Endothelial cell of umbilical vein (primary cell): ENCODE data around the gene TSTD2. TPM values are rescaled to one million over a fixed set of nuclear protein-coding genes. Genes with fewer than 3 reads are reported as not detected.

Experiments used
- BruUV-seq: library from RNA; stranded (reverse); fragments of 400-500 nt; replicated peaks from 2 replicates; lab custom pipeline; 2021; lab: Mats Ljungman, UMichigan
- CTCF ChIA-PET: fragments of 300-600, 350-600 bp; sonication (Branson Sonifier 250); formaldehyde crosslinking; loops from one replicate; lab custom pipeline; 2021; ENCODE audit warnings: antibody characterized with exemption, inconsistent platforms; lab: Charles Lee
- POLR2A ChIA-PET: fragments of 300-600, 350-600 bp; sonication (Branson Sonifier 250); formaldehyde crosslinking; loops from one replicate; lab custom pipeline; 2021; ENCODE audit warnings: antibody characterized with exemption, inconsistent platforms; lab: Charles Lee
- DNase-seq: peaks from one replicate; pipeline ENCODE4 v3.0.0-alpha.2; 2011; ENCODE audit warnings: low read depth, low spot score
- FAIRE-seq: peaks from 2 replicates; lab custom pipeline; 2011; peaks lifted over from hg19 to GRCh38; lab: Jason Lieb, UNC
- H2AFZ ChIP-seq: 2 replicates; pipeline ENCODE4 v1.6.0; 2012; ENCODE audit warnings: low read depth, low read length, control low read depth, inconsistent platforms
- H3K27ac ChIP-seq: 2 replicates; pipeline ENCODE4 v1.5.1; 2011; ENCODE audit warnings: low read depth, mild to moderate bottlenecking, control low read depth, low read length, moderate library complexity; ENCODE audit not compliant: insufficient read depth
- H3K27me3 ChIP-seq, 2 experiments: 2 replicates each; pipeline versions ENCODE4 v1.6.0 to v1.6.1; 2011; ENCODE audit warnings: low read length in 2 of 2, mixed read lengths in 1 of 2; ENCODE audit not compliant: control insufficient read depth in 2 of 2, insufficient read depth in 2 of 2
- H3K36me3 ChIP-seq, 2 experiments: 2 replicates in 1 of 2; 3 replicates in 1 of 2; pipeline ENCODE4 v1.5.1; 2011; ENCODE audit warnings: low read length in 2 of 2, mild to moderate bottlenecking in 1 of 2, moderate library complexity in 1 of 2; ENCODE audit not compliant: control insufficient read depth in 2 of 2, insufficient read depth in 2 of 2; ENCODE audit errors: extremely low read depth in 1 of 2
- H3K4me1 ChIP-seq: 3 replicates; pipeline ENCODE4 v1.5.1; 2011; ENCODE audit warnings: mild to moderate bottlenecking, low read length; ENCODE audit not compliant: control insufficient read depth, insufficient read depth; ENCODE audit errors: extremely low read depth
- H3K4me2 ChIP-seq: 2 replicates; pipeline ENCODE4 v1.6.1; 2011; ENCODE audit warnings: low read length, control low read depth, mixed read lengths; ENCODE audit not compliant: insufficient read depth
- H3K4me3 ChIP-seq, 3 experiments: fragments of 200-600 bp in 1 of 3; sonication (generic), shearing (Covaris generic) in 1 of 3; replicated peaks in 1 of 3; 2 replicates each; pipeline ENCODE4 v1.5.1; 2011 to 2016; ENCODE audit warnings: control low read depth in 3 of 3, low read length in 3 of 3, mild to moderate bottlenecking in 2 of 3, inconsistent platforms in 1 of 3, low read depth in 1 of 3, moderate library complexity in 1 of 3; ENCODE audit not compliant: insufficient read depth in 1 of 3
- H3K79me2 ChIP-seq: 2 replicates; pipeline ENCODE4 v1.6.0; 2012; ENCODE audit warnings: low read length, inconsistent platforms; ENCODE audit not compliant: control insufficient read depth, insufficient read depth
- H3K9ac ChIP-seq: replicated peaks from 2 replicates; pipeline ENCODE3; 2011; ENCODE audit warnings: low read length, control low read depth; ENCODE audit not compliant: insufficient read depth; ENCODE audit errors: extremely low read depth
- H3K9me1 ChIP-seq: replicated peaks from 3 replicates; pipeline ENCODE4 v1.6.0; 2011; ENCODE audit warnings: mild to moderate bottlenecking, low read length; ENCODE audit not compliant: control insufficient read depth, insufficient read depth; ENCODE audit errors: extremely low read depth
- H3K9me3 ChIP-seq: replicated peaks from 2 replicates; pipeline ENCODE4 v1.5.1; 2012; ENCODE audit warnings: low read length, inconsistent platforms; ENCODE audit not compliant: control insufficient read depth, insufficient read depth
- H4K20me1 ChIP-seq: replicated peaks from 2 replicates; pipeline ENCODE3; 2011; ENCODE audit warnings: mild to moderate bottlenecking, low read length; ENCODE audit not compliant: control insufficient read depth, insufficient read depth; ENCODE audit errors: extremely low read depth
- EZH2 ChIP-seq: IDR thresholded peaks from 2 replicates; pipeline ENCODE4 v1.6.1; 2012; ENCODE audit warnings: borderline replicate concordance, low read depth, mild to moderate bottlenecking, moderate library complexity, low read length, inconsistent platforms; ENCODE audit not compliant: severe bottlenecking
- FOS ChIP-seq: IDR thresholded peaks from 2 replicates; pipeline ENCODE4 v1.6.1; 2011; ENCODE audit warnings: mild to moderate bottlenecking, low read length, moderate library complexity, borderline replicate concordance; ENCODE audit not compliant: insufficient read depth
- GATA2 ChIP-seq: IDR thresholded peaks from 2 replicates; pipeline ENCODE4 v1.7.0; 2011; ENCODE audit warnings: low read depth, mild to moderate bottlenecking, moderate library complexity, mixed read lengths, low read length; ENCODE audit not compliant: insufficient read length, insufficient read depth
- JUN ChIP-seq: IDR thresholded peaks from 2 replicates; pipeline ENCODE4 v1.6.1; 2011; ENCODE audit warnings: borderline replicate concordance, low read depth; ENCODE audit not compliant: insufficient read length, insufficient read depth
- MYC ChIP-seq: IDR thresholded peaks from one replicate; pipeline ENCODE4 v1.6.1; 2011; ENCODE audit warnings: mild to moderate bottlenecking, low read depth, low read length
- POLR2A ChIP-seq: IDR thresholded peaks from 2 replicates; pipeline ENCODE4 v1.6.1; 2012; ENCODE audit warnings: low read depth, mild to moderate bottlenecking, control low read depth, low read length
- POLR2AphosphoS5 ChIP-seq: IDR thresholded peaks from 2 replicates; pipeline ENCODE4 v1.6.1; 2012; ENCODE audit warnings: low read depth, mild to moderate bottlenecking, control low read depth, low read length, moderate library complexity; ENCODE audit not compliant: insufficient read depth
- dilution Hi-C: fragments of 300-500 bp; cut with MboI; formaldehyde crosslinking; loops from one replicate; pipeline ENCODE4 v1.15.0; 2019; ENCODE audit warnings: low sequenced_read_pairs; ENCODE audit not compliant: extremely low pct_ligation_motif_present
- intact Hi-C: fragments of 100-400 bp; cut with micrococcal nuclease; formaldehyde crosslinking; loops from one replicate; pipeline ENCODE4 v1.10.0; 2022
- polyA plus RNA-seq, 4 experiments: library from polyadenylated mRNA; depleted of rRNA in 3 of 4; stranded (reverse) in 3 of 4; unstranded in 1 of 4; fragments of >200 nt; gene quantifications; 2 replicates each; pipeline versions ENCODE4 v1.2.1 to v1.2.3, GENCODE V29; 2011 to 2012; ENCODE audit warnings: missing spikeins in 1 of 4
- total RNA-seq: library from RNA; stranded (reverse); gene quantifications from 2 replicates; pipeline ENCODE4 v1.2.3, GENCODE V29; 2021
- TF ChIP-seq, protein P1 (sequence below): IDR thresholded peaks from 2 replicates; pipeline ENCODE4 v1.6.1; 2011; ENCODE audit not compliant: insufficient read depth, insufficient read length
- TF ChIP-seq, protein P2 (sequence below), 2 donors: IDR thresholded peaks; 1 replicate in 1 of 2; 2 replicates in 1 of 2; pipeline ENCODE4 v1.5.1; 2011; ENCODE audit warnings: low read length in 2 of 2, mild to moderate bottlenecking in 2 of 2, moderate library complexity in 2 of 2, control low read depth in 1 of 2, inconsistent platforms in 1 of 2, low read depth in 1 of 2; ENCODE audit not compliant: insufficient read depth in 1 of 2; ENCODE audit errors: extremely low read depth in 1 of 2

Gene TSTD2
- total and polyA plus RNA-seq, 2 donors (not counting 3 experiments of a cell fraction or from before 2014, with no cell fraction given) = 13.7 to 15.9 TPM

GRCh38 chr9:97660847-97661246, 27.7 kb upstream of the TSTD2 start:
- H3K36me3 ChIP-seq = peaks cover 19 to 28% of the 10 kb centered on the region in 2 experiments
- dilution Hi-C loops = no loop called here

More at GRCh38 chr9:97660847-97661246, 27.7 kb upstream of the TSTD2 start:
- H3K4me2 ChIP-seq = no peak overlapping the region
- POLR2A ChIA-PET = interaction anchor here (1.7 kb wide), 1 partner anchor 28 kb away, joined by 4 read pairs; the partner anchor contains the start of genes NCBP1 and TSTD2
- BruUV-seq = no TSS peak
- DNase-seq (no peak), FAIRE-seq (no peak)
- intact Hi-C loops = no loop called here
- no peaks in the 10 kb centered on the region for H3K27me3 ChIP-seq
- TF ChIP-seq, protein P1, sequence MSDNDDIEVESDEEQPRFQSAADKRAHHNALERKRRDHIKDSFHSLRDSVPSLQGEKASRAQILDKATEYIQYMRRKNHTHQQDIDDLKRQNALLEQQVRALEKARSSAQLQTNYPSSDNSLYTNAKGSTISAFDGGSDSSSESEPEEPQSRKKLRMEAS = no peak
- TF ChIP-seq GATA2 = no peak
- no peak for TF ChIP-seq FOS
- TF ChIP-seq EZH2 = no peak
- no peak for TF ChIP-seq MYC
- no peak for TF ChIP-seq POLR2AphosphoS5
- TF ChIP-seq JUN = no peak
- TF ChIP-seq, protein P2, sequence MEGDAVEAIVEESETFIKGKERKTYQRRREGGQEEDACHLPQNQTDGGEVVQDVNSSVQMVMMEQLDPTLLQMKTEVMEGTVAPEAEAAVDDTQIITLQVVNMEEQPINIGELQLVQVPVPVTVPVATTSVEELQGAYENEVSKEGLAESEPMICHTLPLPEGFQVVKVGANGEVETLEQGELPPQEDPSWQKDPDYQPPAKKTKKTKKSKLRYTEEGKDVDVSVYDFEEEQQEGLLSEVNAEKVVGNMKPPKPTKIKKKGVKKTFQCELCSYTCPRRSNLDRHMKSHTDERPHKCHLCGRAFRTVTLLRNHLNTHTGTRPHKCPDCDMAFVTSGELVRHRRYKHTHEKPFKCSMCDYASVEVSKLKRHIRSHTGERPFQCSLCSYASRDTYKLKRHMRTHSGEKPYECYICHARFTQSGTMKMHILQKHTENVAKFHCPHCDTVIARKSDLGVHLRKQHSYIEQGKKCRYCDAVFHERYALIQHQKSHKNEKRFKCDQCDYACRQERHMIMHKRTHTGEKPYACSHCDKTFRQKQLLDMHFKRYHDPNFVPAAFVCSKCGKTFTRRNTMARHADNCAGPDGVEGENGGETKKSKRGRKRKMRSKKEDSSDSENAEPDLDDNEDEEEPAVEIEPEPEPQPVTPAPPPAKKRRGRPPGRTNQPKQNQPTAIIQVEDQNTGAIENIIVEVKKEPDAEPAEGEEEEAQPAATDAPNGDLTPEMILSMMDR (IDR thresholded peaks at IDR 0.05; ENCODE audit: extremely low read depth in 1 of 2, insufficient read depth in 1 of 2, low read depth in 1 of 2, low read length in 2 of 2) = no peak
- TF ChIP-seq POLR2A = no peak
- no peaks in the 10 kb centered on the region for H3K9me1 ChIP-seq
- H3K9ac ChIP-seq = no peak overlapping the region
- H3K79me2 ChIP-seq = no peaks in the 10 kb centered on the region
- CTCF ChIA-PET = interaction anchor here (1.3 to 1.9 kb wide), 3 partner anchors 10 to 22 kb away, joined by 3 to 6 read pairs (median 4); no protein-coding TSS in a partner anchor
- no peaks in the 10 kb centered on the region for H3K9me3 ChIP-seq
- no peak overlapping the region for H3K4me3 ChIP-seq
- H4K20me1 ChIP-seq = no peaks in the 10 kb centered on the region
- H3K4me1 ChIP-seq = no peaks in the 10 kb centered on the region
- H3K27ac ChIP-seq = no peak overlapping the region
- H2AFZ ChIP-seq = no peak overlapping the region
